GM12875 (cell line): ENCODE data around the gene BIRC2.

Experiments used
- H3K4me3 ChIP-seq: one replicate; pipeline ENCODE4 v1.5.1; 2011; ENCODE audit warnings: low read depth, low read length, control low read depth
- CTCF ChIP-seq: IDR thresholded peaks from 2 replicates; pipeline ENCODE4 v1.5.1; 2011; ENCODE audit warnings: low read depth, mild to moderate bottlenecking, control low read depth, inconsistent platforms, low read length, moderate library complexity, borderline replicate concordance; ENCODE audit not compliant: insufficient read depth

Gene BIRC2

GRCh38 chr11:102341844-102342318, 5.1 kb upstream of the BIRC2 start:
- no peak overlapping the region for H3K4me3 ChIP-seq

GRCh38 chr11:102343809-102344208, 3.2 kb upstream of the BIRC2 start:
- TF ChIP-seq CTCF = no peak
- no peak overlapping the region for H3K4me3 ChIP-seq

More at GRCh38 chr11:102341844-102342318, 5.1 kb upstream of the BIRC2 start:
- TF ChIP-seq CTCF = peak; percentile 73; the same call in 1 of the 2 replicates

GRCh38 chr11:102345904-102346303, 1.1 kb upstream of the BIRC2 start:
- TF ChIP-seq CTCF = no peak
- peak overlapping the region; percentile 79 for H3K4me3 ChIP-seq

- H3K4me3 ChIP-seq = peak overlapping the region; percentile 79
- TF ChIP-seq CTCF = no peak
These were observed 612 bp upstream of the BIRC2 start for GRCh38 chr11:102346456-102346747.

- peak overlapping the region; percentile 79 for H3K4me3 ChIP-seq
- no peak for TF ChIP-seq CTCF
These were observed 702 bp downstream of the BIRC2 start for GRCh38 chr11:102347462-102348370.

- TF ChIP-seq CTCF = no peak
- H3K4me3 ChIP-seq = no peak overlapping the region
These were observed 10.1 kb downstream of the BIRC2 start for GRCh38 chr11:102357116-102357515.

- TF ChIP-seq CTCF = no peak
- H3K4me3 ChIP-seq = no peak overlapping the region
These were observed 12.4 kb downstream of the BIRC2 start for GRCh38 chr11:102359372-102359771.
